GM18508 (cell line): Measurements from ENCODE around the gene AMDHD1.

ENCODE experiments used
- ATAC-seq: cut with Tn5 transposase; IDR thresholded peaks from one replicate; pipeline ENCODE4 v1.9.1; 2021; ENCODE audit warnings: moderate number of reproducible peaks; ENCODE audit not compliant: insufficient read depth, unreplicated experiment

Gene AMDHD1, protein sequence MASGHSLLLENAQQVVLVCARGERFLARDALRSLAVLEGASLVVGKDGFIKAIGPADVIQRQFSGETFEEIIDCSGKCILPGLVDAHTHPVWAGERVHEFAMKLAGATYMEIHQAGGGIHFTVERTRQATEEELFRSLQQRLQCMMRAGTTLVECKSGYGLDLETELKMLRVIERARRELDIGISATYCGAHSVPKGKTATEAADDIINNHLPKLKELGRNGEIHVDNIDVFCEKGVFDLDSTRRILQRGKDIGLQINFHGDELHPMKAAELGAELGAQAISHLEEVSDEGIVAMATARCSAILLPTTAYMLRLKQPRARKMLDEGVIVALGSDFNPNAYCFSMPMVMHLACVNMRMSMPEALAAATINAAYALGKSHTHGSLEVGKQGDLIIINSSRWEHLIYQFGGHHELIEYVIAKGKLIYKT

DNA sequence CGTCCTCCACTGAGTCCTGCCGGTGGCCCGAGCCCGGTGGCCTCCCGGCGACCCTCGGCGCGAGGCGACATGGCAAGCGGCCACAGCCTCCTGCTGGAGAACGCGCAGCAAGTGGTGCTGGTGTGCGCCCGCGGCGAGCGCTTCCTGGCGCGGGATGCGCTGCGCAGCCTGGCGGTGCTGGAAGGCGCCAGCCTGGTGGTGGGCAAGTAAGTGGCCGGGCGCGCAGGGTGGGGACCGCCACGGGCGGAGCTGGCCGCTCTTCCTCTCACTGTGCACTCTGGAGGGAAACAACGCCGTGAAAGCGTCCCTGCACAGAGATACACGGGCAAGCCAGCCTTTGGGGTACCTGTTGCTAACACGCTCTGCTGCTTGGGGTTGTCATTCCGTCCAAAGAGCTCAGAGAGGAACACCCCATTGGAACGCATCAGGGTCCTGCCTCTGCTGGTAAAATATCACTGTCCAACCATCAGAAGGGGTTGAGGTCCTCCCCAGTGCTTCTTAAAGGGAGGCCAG, at the start of gene AMDHD1:
AMDHD1 (plus strand) TSS at position 2 of the 513 bp plus-strand sequence; CDS start at position 70, 68 bp downstream.
- ATAC-seq = peak; percentile 28

DNA sequence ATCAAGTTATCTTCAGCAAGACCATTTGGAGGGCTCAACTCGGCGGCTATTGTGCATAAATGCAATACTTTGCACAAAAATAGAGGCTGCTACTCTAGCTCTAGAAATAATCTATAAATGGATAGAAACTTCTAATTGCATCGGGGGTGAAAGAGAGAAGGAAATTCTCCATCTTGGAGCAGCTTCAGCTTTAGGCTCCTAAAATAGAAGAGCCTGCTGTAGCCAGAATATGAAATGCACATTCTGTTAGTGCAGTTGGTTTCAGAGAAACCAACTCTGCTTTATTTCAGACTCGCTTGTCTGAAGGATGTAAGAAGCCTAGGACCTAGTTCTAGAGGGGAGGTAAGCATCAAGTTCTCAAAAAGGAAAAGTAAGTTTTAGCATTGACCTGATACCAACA, 46.3 kb upstream of the AMDHD1 start:
- ATAC-seq = no peak

DNA sequence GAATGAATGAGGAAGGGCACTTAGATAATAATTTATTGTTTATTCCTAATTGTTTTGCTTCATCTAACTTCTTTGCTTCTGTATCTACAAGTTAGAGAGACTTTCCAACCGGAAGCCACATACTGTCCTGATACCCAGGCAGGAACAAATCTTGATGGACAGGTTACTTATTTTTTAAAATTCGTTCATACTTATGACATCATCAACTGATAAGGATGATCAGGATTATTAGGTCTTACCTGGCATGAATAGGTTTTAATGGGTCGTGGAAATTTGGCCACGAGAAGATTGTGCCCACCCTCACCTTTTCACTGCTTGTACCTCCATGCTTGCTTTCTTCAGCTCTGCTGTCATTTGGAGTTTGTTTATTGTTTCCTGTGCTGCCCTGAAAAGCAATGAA, 45.0 kb upstream of the AMDHD1 start:
- ATAC-seq = no peak

DNA sequence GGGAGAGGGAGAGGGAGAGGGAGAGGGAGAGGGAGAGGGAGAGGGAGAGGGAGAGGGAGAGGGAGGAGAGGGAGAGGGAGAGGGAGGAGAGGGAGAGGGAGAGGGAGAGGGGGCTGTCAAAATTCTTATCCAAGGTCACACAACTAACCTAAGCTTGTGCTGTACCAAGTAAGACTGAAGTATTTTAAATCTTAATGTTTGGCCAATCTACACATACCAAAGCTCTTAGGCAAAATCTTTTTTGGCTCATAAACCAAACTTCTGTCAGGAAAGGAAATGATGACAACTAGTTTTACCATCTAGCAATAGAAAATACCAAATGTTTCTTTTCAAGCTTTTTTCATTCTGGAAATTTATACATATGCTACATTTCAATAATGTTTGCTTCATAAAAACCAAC, 34.6 kb upstream of the AMDHD1 start:
- ATAC-seq = no peak

DNA sequence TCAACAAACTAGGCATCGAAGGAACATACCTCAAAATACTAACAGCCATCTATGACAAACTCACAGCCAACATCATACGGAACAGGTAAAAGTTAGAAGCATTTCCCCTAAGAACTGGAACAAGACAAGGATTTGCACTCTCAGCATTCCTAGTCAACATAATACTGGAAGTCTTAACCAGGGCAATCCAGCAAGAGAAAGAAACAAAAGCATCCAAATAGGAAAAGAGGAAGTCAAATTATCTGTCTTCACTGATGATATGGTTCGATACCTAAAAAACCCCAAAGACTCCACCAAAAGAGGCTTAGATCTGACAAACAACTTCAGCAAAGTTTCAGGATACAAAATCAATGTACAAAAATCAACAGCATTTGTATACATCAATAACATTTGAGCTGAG, 33.3 kb upstream of the AMDHD1 start:
- ATAC-seq = no peak

DNA sequence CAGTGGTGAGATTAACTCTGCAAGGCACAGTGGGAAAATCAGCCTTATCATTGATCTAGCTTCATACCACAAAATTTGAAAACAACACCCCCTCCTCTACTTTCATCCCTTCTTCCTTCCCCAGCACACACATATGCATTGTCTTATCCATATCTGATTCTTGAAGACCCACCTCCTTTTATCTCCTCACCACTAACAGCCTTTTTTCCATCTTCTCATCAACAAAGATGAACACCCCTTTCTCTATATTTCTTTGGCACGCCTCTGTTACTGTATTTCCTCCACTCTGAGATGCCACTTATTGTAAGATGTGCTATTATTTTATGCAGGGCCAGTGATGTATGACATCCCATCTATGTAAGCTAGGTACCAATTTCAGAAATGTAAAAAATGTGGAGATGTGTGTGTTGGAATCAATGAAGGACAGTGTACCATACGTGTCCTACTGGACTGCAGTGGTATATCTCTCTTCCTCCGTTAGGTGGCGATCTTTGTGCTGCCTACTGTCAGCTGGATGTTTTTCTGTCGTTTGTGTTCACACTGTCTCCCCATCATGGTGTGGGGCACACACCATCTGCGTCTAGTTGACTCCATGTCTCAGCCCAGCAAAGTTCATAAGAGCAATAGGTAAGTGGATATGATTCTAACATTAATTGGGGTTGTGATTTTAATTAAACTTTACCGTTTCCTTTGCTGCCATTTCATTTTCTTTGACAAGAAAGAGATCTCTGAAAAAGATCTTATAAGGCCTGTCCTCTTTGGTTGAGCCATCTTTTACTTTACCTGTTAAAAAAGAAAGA, 24.7 kb upstream of the AMDHD1 start:
- peak; percentile 86 for ATAC-seq

DNA sequence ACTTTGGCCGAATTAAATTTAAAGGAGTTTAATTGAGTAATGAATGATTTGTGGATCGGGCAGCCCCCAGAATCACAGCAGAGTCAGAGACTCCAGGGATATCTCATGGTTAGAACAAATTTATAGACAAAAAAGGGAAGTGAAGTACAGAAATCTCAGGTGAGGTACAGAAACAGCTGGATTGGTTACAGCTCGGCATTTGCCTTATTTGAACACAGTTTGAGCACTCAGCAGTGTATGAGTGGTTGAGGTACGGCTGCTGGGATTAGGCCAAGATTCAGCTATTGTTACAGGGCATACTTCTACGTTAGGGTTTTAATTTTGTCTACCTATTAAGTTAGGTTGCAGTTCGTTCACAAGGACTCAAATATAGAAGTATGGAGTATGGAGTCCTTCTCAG, 24.0 kb upstream of the AMDHD1 start:
- no peak for ATAC-seq

DNA sequence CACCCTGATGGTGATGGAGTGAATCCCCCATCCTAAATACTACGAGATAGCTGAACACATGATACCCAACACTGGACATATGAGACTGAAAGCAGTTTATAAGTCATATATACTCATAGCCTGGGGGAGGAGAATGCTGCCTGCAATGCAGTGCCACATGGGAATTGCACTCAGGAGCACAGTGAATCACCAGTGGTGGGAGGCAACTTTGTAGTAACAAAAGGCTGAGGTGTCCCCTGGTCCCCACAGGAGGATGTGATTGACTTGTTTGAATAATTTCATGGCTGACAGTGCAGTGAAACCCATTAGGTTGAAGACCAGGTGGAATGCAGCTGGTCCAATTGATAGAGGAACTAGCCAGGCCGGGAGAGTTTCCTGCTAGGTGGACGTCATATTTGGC, 20.9 kb upstream of the AMDHD1 start:
- ATAC-seq = no peak

DNA sequence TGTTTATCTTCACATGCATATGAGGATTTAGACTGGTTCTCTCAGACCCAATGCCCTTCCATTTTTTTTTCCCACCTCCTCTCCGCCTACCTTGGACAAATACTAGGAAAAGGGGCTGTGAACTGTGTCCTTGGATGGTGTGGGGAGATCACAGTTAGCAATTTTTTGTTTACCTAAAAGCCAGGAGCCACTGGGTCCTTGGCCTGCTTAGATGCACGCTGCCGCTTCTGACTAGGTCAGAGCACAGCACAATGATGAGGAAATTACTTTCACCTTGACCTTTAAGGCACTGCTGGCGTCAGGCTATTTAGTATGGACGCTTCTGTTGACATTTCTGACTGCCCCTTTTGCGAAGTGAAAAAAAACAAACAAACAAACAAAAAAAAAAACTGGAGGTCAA, 2.6 kb upstream of the AMDHD1 start:
- ATAC-seq = no peak

DNA sequence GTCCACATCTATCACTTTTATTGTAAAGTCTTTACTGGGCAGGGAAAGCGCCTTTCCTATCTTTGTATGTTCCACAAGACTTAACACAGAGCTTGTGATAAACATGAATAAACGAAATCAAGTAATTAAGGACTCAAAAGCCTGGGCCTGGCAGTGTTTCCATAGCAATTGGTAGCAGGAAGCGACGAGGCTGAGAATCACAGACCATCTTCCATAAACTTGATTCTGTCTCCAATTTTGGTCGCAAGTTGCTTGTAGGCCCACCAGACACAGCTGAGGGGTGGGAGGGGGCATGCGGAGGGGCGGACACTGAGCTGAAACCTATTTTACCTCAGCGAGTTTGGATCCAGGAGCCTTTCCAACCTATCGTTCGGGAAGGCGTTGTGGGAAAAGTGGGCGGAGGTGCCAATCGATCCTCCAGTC, 1.0 kb upstream of the AMDHD1 start:
- ATAC-seq = no peak

DNA sequence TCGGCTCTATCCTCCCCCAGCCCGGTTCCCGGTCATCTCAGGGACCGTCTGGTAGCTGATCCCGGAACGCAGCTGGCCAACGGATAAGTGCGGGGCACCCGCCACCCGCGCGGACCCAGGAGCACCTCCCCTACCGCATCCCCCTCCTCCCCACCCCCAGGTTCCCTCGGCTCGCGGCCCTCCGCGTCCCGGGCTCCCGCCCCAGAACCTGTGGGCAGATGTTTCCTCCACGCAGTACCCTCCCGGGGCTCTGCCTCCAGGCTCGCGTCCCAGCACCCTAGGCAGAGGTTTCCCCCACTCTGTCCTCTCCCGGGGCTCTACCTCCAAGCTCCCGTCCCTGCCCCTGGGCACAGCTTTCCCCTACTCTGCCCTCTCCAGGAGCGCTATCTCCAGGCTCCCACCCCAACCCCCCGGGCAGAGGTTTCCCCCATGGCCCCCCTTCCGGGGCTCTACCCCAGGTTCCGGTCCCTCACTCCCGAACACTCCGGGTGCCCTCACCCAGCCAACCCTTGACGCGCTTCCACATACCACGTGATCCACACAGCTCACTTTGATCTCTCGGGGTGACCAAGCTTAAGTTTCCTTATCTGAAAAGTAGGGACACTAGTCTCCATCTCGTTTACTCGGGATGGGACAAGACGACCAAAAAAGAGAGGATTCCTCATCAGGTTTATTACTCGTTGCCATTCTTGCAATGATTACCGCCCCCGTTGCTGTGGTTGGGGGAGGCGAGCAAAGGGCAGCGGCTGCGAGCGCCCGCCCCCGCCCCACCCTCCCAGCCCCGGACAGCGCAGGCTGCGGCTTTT, 404 bp upstream of the AMDHD1 start, which contains the start of gene CCDC38:
CCDC38 (minus strand) TSS at position 91 of the 806 bp plus-strand sequence. CDS start 6,105 bp downstream, outside the sequence.
- ATAC-seq = peak; percentile 96

DNA sequence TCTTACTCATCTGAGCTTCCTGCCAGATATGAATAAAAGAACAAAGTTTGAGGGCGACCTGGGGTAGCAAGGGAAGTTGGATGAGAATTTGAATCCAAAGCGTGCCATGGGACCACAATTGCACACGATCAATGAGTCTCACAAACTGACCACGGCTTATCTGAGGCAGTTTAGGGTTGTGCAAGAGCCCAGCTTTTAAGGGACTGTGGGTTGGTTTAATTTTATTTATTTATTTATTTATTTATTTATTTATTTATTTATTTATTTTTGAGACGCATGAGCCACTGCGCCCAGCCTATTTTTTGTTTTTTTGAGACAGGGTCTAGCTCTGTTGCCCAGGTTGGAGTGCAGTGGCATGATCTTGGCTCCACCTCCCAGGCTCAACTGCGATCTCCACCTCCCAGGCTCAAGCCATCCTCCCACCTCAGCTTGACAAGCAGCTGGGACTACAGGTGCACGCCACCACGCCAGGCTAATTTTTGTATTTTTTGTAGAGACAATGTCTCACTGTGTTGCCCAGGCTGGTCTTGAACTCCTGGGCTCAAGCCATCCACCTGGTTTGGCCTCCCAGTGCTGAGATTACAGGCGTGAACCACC, 1.1 kb downstream of the AMDHD1 start:
- no peak for ATAC-seq

DNA sequence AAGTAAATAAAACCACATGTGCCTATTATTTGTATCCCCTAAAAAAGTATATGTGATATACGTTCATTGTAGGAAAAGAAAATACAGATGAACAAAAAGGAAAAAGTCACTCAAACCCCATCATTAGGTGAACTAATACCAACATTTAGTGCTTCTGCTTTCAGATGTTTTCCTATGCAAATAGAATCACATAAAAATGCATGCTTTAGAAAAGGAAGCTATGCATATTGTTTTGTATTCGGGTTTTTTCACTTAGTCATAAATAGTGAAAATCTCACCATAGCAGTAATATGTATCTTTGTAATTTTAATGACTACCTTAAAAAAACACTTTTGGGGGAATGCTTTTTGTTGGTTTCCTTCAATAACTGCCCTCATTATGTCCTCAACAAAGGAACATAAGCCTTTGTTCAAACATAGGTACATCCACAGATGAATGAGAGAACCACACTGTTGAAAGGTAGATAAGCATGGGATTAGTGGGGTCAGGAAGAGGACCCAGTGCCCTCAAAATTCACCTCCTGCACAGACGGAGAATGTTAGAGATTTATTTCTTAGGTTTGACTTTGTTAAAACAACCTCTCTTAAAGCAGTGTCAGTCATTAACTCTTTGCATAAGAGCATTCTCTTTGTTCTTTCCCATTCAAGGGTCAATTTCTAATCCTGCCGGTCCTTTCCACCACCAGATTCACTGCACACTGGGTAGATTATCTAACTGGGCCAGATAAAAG, 6.5 kb downstream of the AMDHD1 start:
- ATAC-seq = no peak

DNA sequence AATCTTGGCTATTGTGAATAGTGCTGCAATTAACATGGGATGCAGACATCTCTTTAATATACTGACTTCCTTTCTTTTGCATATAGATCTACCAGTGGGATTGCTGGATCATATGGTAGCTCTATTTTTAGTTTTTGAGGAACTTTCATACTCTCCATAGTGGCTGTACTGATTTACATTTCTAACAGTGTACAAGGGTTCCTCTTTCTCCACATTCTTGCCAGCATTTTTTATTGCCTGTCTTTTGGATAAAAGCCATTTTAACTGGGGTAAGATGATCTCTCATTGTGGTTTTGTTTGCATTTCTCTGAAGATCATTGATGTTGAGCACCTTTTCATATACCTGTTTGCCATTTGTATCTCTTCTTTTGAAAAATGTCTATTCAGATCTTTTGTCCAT, 8.4 kb downstream of the AMDHD1 start:
- no peak for ATAC-seq

DNA sequence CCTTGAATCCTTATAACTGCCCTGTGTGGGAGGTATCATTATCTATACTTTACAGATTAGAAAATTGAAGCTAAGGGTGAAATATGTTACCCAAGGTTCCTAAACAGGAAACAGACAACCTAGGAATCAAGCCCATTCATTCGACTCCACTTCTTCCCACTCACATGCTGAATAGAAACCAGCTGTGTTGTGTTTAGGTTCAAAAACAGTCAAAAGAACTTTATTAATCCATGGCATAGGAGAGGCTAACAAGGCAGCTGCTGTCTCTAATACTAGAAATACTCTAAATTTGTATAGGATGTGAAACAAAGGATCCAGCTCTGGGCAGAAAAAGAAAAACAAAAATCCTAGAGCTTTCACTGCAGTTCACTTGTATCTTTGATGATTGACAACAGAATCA, 9.9 kb downstream of the AMDHD1 start:
- ATAC-seq = no peak

DNA sequence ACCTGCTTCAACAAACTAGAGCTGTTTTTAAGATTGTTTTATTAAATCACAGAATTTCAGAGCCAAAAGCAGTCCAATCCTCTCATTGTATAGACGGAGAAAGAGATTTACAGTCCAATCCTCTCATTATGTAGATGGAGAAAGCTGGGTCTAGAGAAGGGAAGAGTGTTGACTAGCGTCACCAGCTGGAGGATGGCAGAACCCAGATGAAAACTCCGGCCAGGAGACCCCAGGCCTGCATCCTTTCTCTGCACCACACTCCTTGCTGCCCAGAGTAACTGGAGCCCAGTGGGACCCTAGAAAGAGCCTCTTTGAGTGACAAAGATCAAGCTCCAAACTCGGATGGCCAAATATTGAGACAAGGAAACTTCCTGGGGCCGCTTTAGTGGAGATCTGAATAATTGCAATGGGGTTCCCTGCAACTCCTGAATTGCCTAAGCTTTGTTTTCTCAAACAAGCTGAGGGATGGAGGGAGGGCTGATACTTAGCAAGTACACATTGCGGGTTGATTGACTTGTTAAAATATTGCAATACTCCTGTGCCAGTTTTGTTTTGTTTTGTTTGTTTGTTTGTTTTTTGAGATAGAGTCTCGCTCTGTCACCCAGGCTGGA, 12.5 kb downstream of the AMDHD1 start:
- ATAC-seq = no peak

DNA sequence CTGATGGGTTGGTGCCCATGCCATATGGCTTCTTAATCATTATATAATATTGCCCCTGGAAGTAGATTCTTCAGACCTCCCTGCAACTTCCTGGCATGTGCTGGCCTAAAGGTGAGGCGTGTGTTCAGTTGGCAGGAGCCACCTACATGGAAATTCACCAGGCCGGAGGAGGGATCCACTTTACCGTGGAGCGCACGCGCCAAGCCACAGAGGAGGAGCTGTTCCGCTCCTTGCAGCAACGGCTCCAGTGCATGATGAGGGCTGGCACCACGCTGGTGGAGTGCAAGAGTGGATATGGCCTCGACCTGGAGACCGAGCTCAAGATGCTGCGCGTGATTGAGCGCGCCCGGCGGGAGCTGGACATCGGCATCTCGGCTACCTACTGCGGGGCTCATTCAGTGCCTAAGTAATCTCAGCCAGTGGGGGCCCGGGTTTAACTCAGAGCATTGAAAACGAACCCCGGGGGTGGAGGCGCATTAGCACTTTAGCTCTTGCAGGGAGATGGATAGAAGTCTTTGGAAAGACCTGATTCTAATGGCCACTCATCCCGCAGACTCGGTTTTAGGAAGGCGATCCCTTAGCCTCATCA, 13.5 kb downstream of the AMDHD1 start:
- ATAC-seq = no peak

DNA sequence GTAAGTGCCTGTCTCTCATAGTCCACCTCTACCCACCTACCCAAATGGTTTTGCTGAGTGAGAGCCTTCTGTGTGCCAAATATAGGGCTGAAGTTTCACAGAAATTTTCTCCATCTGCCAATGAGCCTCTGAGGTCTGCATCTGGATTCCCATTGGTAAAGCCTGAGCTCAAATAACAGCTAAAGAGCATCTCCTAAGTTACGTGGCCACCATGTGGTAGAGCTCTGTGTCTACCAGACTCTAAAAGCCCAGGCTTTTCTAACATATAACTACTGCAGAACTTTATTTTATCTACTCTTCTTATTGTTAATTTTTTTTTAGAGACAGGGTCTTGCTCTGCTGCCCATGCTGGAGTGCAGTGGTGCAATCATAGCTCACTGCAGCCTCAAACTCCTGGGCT, 16.0 kb downstream of the AMDHD1 start:
- no peak for ATAC-seq

DNA sequence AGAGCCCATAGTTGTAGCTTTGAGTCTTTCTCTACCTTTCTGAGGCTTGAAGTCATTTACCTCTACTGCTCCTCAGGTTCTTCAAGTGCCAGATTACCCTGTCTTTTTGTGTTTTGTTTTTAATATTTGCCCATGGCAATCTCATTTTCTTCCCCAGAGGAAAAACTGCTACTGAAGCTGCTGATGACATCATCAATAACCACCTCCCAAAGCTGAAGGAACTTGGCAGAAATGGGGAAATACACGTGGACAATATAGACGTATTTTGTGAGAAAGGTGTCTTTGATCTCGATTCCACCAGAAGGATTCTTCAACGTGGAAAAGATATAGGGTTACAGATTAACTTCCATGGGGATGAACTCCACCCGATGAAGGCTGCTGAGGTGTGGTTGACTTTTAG, 17.1 kb downstream of the AMDHD1 start:
- no peak for ATAC-seq
